WTC11 (cell line): ENCODE results near the gene TULP1.

Source experiments
- CTCF ChIP-seq: fragments of 200-600 bp; IDR thresholded peaks from 2 replicates; pipeline ENCODE4 v1.8.0; 2022; ENCODE audit warnings: antibody characterized with exemption
- PREB ChIP-seq: sonication (generic); formaldehyde crosslinking; IDR thresholded peaks from 2 replicates; pipeline ENCODE4 v1.8.1; 2022; ENCODE audit warnings: mild to moderate bottlenecking, missing genetic modification reagents, moderate library complexity, borderline replicate concordance

GRCh38 chr6:35471836-35472345 lies 40.8 kb downstream of the TULP1 start:
- no peak for TF ChIP-seq CTCF
- no peak for TF ChIP-seq PREB (CRISPR knock-in tag)
